ENCODE results near the gene OCRL. TPM values are rescaled to one million over a fixed set of nuclear protein-coding genes. Genes with fewer than 3 reads are reported as not detected.

Gene OCRL
- total RNA-seq, 1 experiment from 2014 or later, result 53.7 TPM

- ChIA-PET POLR2A (no interaction called here), CTCF (interaction anchor here (0.6 to 1.3 kb wide), 6 partner anchors 8 to 495 kb away, joined by 3 to 7 read pairs (median 4); no protein-coding TSS in a partner anchor)
- peak; percentile 52 for ATAC-seq
- Histone ChIP-seq H3K9me3 (ENCODE audit: control insufficient read depth, insufficient read depth, low read depth, low read length) (no peaks in the 10 kb centered on the region), H3K27ac (ENCODE audit: low read length) (no peak overlapping the region), H3K4me3 (ENCODE audit: low read depth in 2 of 2, low read length in 2 of 2) (no peak overlapping the region), H3K27me3 (ENCODE audit: control insufficient read depth, insufficient read depth, low read length) (no peaks in the 10 kb centered on the region), H3K4me1 (ENCODE audit: control insufficient read depth, insufficient read depth, low read length) (no peaks in the 10 kb centered on the region), H3K36me3 (ENCODE audit: control insufficient read depth, insufficient read depth, low read length) (no peaks in the 10 kb centered on the region)
- in situ Hi-C loops (cut with HindIII; ENCODE audit: low pct_unique_long_range_greater_than_20kb, low sequenced_read_pairs), result no loop called here
- no TSS peak for BruUV-seq (replicated peaks)
- intact Hi-C loops (cut with micrococcal nuclease; ENCODE audit: unreplicated experiment), result loop anchor here (10.0 kb wide), 2 partner anchors 304 to 594 kb away; partner anchors contain the start of gene UTP14A
- DNase-seq (ENCODE audit: low read depth, low spot score), result no peak
- TF ChIP-seq REST (IDR thresholded peaks at IDR 0.05; ENCODE audit: insufficient read depth in 1 of 2, low read depth in 2 of 2, low read length in 1 of 2), result no peak
- TF ChIP-seq, protein P1, sequence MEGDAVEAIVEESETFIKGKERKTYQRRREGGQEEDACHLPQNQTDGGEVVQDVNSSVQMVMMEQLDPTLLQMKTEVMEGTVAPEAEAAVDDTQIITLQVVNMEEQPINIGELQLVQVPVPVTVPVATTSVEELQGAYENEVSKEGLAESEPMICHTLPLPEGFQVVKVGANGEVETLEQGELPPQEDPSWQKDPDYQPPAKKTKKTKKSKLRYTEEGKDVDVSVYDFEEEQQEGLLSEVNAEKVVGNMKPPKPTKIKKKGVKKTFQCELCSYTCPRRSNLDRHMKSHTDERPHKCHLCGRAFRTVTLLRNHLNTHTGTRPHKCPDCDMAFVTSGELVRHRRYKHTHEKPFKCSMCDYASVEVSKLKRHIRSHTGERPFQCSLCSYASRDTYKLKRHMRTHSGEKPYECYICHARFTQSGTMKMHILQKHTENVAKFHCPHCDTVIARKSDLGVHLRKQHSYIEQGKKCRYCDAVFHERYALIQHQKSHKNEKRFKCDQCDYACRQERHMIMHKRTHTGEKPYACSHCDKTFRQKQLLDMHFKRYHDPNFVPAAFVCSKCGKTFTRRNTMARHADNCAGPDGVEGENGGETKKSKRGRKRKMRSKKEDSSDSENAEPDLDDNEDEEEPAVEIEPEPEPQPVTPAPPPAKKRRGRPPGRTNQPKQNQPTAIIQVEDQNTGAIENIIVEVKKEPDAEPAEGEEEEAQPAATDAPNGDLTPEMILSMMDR (IDR thresholded peaks at IDR 0.05), result peak; percentile 83
Observed at GRCh38 chrX:129600981-129601424, 60.9 kb downstream of the OCRL start.

GRCh38 chrX:129606918-129607317 is 66.9 kb downstream of the OCRL start:
- Histone ChIP-seq H3K4me3 (ENCODE audit: low read depth in 2 of 2, low read length in 2 of 2) (no peak overlapping the region; a peak in 1 of 4 replicates), H3K4me1 (ENCODE audit: control insufficient read depth, insufficient read depth, low read length) (0 out of 2 replicates have a peak, but pooled peaks cover 4% of the 10 kb centered on the region), H3K9me3 (ENCODE audit: control insufficient read depth, insufficient read depth, low read depth, low read length) (no peaks in the 10 kb centered on the region), H3K27ac (ENCODE audit: low read length) (no peak overlapping the region), H3K36me3 (ENCODE audit: control insufficient read depth, insufficient read depth, low read length) (no peaks in the 10 kb centered on the region), H3K27me3 (ENCODE audit: control insufficient read depth, insufficient read depth, low read length) (no peaks in the 10 kb centered on the region)
- DNase-seq (ENCODE audit: low read depth, low spot score) (peak; percentile 41), ATAC-seq (peak; percentile 72)
- intact Hi-C loops (cut with micrococcal nuclease; ENCODE audit: unreplicated experiment), result loop anchor here (2.0 to 10.0 kb wide), 3 partner anchors 120 to 588 kb away; partner anchors contain the start of gene UTP14A
- ChIA-PET CTCF (interaction anchor here (1.0 kb wide), 1 partner anchor 119 kb away, joined by 3 read pairs; no protein-coding TSS in a partner anchor), POLR2A (no interaction called here)
- no peak for TF ChIP-seq REST (IDR thresholded peaks at IDR 0.05; ENCODE audit: insufficient read depth in 1 of 2, low read depth in 2 of 2, low read length in 1 of 2)
- TF ChIP-seq, protein P1 (IDR thresholded peaks at IDR 0.05), result peak; percentile 76
- no TSS peak for BruUV-seq (replicated peaks)
- in situ Hi-C loops (cut with HindIII; ENCODE audit: low pct_unique_long_range_greater_than_20kb, low sequenced_read_pairs), result no loop called here

All from Panc1 (cell line).